RWPE2 (cell line): ENCODE measurements around the gene SPRR2G.
A peak's percentile ranks its signal among the peaks of the same experiment; 100 is the strongest.
"Not testable (repeated sequence)": the region's sequence is repeated elsewhere in the genome, so short reads cannot be mapped to it uniquely, and the experiment has no call there.

Source experiments
- ATAC-seq: fragments of 200-7000 bp; cut with Tn5 transposase; 3 replicates; pipeline ENCODE4 v1.9.1; 2021; ENCODE audit warnings: low read depth
- DNase-seq: peaks from one replicate; pipeline ENCODE4 v3.0.0-alpha.2; 2020; ENCODE audit warnings: low spot score
- H3K27ac ChIP-seq: fragments of 450-650 bp; 2 replicates; pipeline ENCODE4 v1.5.1; 2017; ENCODE audit warnings: mild to moderate bottlenecking; ENCODE audit not compliant: poor library complexity, severe bottlenecking
- H3K27me3 ChIP-seq: fragments of 250-450 bp; sonication (Bioruptor Pico); 2 replicates; pipeline ENCODE4 v1.5.1; 2021; ENCODE audit warnings: mild to moderate bottlenecking, moderate library complexity; ENCODE audit not compliant: insufficient read depth, poor library complexity, severe bottlenecking
- H3K36me3 ChIP-seq: fragments of 250-450 bp; sonication (Bioruptor Pico); 2 replicates; pipeline ENCODE4 v1.5.1; 2020; ENCODE audit warnings: low read depth, mild to moderate bottlenecking, moderate library complexity
- H3K4me1 ChIP-seq: fragments of 250-450 bp; sonication (Bioruptor Pico); 2 replicates; pipeline ENCODE4 v1.5.1; 2021; ENCODE audit warnings: mild to moderate bottlenecking, moderate library complexity; ENCODE audit not compliant: insufficient read depth, poor library complexity, severe bottlenecking
- H3K4me3 ChIP-seq: fragments of 250-450 bp; sonication (Bioruptor Pico); 2 replicates; pipeline ENCODE4 v1.5.1; 2021; ENCODE audit warnings: mild to moderate bottlenecking, moderate library complexity; ENCODE audit not compliant: severe bottlenecking
- H3K9me3 ChIP-seq: fragments of 250-450 bp; sonication (Bioruptor Pico); 2 replicates; pipeline ENCODE4 v1.5.1; 2021; ENCODE audit warnings: mild to moderate bottlenecking, moderate library complexity; ENCODE audit not compliant: severe bottlenecking
- CTCF ChIP-seq: fragments of 450-650 bp; IDR thresholded peaks from one replicate; pipeline ENCODE4 v1.5.1; 2017; ENCODE audit warnings: mild to moderate bottlenecking, moderate library complexity; ENCODE audit not compliant: poor library complexity, severe bottlenecking

SPRR2G gene

GRCh38 chr1:153127296-153127695, 23.4 kb downstream of the SPRR2G start:
- H3K36me3 ChIP-seq = no peaks in the 10 kb centered on the region
- DNase-seq (no peak), ATAC-seq (no peak)
- peaks cover 15% of the 10 kb centered on the region for H3K4me1 ChIP-seq
- H3K9me3 ChIP-seq = peaks cover 5% of the 10 kb centered on the region
- H3K27ac ChIP-seq = no peak overlapping the region
- no peak overlapping the region for H3K4me3 ChIP-seq
- TF ChIP-seq CTCF = no peak
- no peaks in the 10 kb centered on the region for H3K27me3 ChIP-seq

- no peak for TF ChIP-seq CTCF
- no peak for ATAC-seq
- Histone ChIP-seq H3K4me1 (peaks cover 13% of the 10 kb centered on the region), H3K4me3 (no peak overlapping the region), H3K36me3 (no peaks in the 10 kb centered on the region), H3K27me3 (no peaks in the 10 kb centered on the region), H3K27ac (no peak overlapping the region), H3K9me3 (peaks cover 5% of the 10 kb centered on the region)
- DNase-seq = no peak
Observed at GRCh38 chr1:153125536-153125935, 25.2 kb downstream of the SPRR2G start.

GRCh38 chr1:153123793-153124192, 26.9 kb downstream of the SPRR2G start:
- H3K36me3 ChIP-seq, H3K4me3 ChIP-seq, H3K27me3 ChIP-seq, ATAC-seq, DNase-seq, H3K9me3 ChIP-seq: not testable (repeated sequence)
- peaks cover 13% of the 10 kb centered on the region for H3K4me1 ChIP-seq
- peak overlapping the region; percentile 84 for H3K27ac ChIP-seq

GRCh38 chr1:153122831-153123421, 27.8 kb downstream of the SPRR2G start:
- H3K4me1 ChIP-seq = peaks cover 13% of the 10 kb centered on the region
- TF ChIP-seq CTCF = no peak
- no peak overlapping the region for H3K4me3 ChIP-seq
- DNase-seq (peak; percentile 78), ATAC-seq (peak; percentile 97)
- H3K27me3 ChIP-seq = no peaks in the 10 kb centered on the region
- peaks cover 5% of the 10 kb centered on the region for H3K9me3 ChIP-seq
- no peaks in the 10 kb centered on the region for H3K36me3 ChIP-seq
- H3K27ac ChIP-seq = peak overlapping the region; percentile 84

- no peak for TF ChIP-seq CTCF
- H3K27ac ChIP-seq = no peak overlapping the region
- peaks cover 5% of the 10 kb centered on the region for H3K9me3 ChIP-seq
Observed at GRCh38 chr1:153120945-153121344, 29.7 kb downstream of the SPRR2G start.

More at GRCh38 chr1:153120945-153121344, 29.7 kb downstream of the SPRR2G start:
- ATAC-seq = no peak
- DNase-seq = no peak
- H3K4me1 ChIP-seq = peaks cover 13% of the 10 kb centered on the region
- H3K36me3 ChIP-seq = no peaks in the 10 kb centered on the region
- no peak overlapping the region for H3K4me3 ChIP-seq
- no peaks in the 10 kb centered on the region for H3K27me3 ChIP-seq
